Activated T-cell treated with anti-CD3 and anti-CD28 coated beads for 24 hours (primary cell): Measurements from ENCODE around the gene PLCB3.

Experiments used
- DNase-seq: peaks from one replicate; pipeline ENCODE4 v3.0.0-alpha.2; 2020; ENCODE audit warnings: low read depth

Gene PLCB3

DNA sequence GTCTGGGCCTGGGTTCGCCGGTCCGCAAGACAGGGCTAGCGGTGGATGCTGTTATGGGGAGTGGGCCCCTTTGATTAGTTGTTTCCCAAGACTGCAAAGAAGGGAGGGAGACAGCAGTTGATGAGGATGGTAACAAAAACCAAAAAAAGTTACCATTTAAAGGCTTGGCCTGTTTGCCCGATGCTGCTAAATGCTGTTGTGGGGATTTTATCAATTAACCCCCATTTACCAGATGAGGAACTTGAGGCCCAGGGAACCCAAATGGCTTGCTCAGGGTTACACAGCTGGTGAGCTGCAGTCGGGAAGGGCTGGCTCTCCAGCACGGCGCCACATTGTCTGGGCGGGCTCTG is 28.7 kb upstream of the PLCB3 start:
- DNase-seq = no peak

DNA sequence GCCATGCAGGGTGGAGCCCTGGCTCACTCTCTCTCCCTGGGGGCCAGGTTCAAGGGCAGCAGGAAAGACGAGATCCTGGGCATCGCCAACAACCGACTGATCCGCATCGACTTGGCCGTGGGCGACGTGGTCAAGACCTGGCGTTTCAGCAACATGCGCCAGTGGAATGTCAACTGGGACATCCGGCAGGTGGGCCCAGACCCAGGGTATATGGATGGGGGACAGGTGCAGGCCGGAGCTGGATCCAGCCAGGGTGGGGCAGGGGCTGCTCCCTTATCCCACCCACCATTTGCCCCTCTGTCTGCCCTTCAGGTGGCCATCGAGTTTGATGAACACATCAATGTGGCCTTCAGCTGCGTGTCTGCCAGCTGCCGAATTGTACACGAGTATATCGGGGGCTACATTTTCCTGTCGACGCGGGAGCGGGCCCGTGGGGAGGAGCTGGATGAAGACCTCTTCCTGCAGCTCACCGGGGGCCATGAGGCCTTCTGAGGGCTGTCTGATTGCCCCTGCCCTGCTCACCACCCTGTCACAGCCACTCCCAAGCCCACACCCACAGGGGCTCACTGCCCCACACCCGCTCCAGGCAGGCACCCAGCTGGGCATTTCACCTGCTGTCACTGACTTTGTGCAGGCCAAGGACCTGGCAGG is 28.2 kb upstream of the PLCB3 start:
- DNase-seq = no peak

DNA sequence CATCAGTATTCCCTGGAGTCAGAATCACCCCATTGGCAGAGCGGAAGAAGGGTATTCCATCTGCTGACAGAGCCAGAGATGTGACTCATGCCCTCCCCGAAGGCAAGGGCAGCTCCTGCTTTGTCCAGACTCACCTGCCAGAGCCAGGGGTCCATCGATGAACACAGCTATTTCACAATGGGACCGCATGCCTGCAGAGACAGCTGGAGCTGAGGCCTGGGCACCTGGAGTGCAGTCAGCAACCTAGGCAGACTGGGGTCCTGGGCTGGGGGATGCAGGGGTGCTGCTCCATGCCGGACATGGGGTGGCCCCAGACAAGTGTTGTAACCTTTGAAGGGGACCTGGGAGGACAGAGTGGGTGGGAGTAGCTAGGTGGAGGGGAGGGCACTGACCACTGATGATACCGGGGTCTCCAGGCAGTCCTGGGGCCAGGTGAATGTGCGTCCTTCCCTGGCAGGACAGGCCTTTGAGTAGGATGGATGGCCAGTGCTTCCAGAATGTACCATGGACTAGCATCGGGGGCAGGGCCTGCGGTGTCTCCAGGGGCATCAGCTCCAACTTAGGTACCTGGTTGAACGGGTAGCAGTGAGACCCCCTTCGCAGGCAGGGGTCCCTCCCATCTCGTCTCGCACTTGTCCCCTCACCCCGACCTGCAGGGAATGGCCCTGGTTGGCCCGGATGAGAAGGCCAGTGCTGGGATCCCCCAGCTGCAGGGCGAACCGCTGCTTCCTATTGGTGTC is 27.0 kb upstream of the PLCB3 start:
- DNase-seq = no peak

DNA sequence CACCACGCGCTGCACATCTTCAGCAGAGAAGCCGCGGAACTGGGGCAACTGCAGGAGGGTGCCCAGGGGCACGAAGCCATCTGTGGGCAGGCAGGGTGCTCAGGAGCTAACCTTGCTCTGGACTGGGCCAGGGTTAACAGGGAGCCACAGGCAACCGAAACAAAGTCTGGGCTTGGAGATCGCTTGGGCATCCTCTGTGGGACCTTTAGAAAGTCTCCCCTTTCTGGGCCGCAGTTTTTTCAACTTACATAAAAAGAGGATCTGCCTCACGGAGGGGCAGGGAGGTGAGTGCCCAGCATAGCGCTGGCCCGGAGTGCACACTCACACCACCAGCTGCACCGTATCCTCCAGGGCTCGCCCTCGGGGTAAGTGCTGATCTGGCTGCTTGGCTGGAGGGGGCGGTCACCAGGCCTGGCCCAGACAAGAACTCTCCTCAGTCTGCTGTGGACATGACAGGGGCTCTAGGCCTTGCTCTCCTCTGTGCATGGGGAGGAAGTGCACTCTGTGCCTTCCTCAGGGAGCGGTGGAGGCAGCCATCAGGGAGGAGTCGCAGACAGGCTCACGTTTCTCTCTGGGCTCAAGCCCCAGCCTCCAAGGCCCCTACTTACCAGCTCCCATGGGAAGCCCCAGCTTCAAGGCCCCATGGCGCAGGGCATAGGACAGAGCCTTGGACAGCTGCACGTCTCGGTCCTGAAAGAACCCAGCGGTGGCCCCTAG is 26.3 kb upstream of the PLCB3 start:
- no peak for DNase-seq

DNA sequence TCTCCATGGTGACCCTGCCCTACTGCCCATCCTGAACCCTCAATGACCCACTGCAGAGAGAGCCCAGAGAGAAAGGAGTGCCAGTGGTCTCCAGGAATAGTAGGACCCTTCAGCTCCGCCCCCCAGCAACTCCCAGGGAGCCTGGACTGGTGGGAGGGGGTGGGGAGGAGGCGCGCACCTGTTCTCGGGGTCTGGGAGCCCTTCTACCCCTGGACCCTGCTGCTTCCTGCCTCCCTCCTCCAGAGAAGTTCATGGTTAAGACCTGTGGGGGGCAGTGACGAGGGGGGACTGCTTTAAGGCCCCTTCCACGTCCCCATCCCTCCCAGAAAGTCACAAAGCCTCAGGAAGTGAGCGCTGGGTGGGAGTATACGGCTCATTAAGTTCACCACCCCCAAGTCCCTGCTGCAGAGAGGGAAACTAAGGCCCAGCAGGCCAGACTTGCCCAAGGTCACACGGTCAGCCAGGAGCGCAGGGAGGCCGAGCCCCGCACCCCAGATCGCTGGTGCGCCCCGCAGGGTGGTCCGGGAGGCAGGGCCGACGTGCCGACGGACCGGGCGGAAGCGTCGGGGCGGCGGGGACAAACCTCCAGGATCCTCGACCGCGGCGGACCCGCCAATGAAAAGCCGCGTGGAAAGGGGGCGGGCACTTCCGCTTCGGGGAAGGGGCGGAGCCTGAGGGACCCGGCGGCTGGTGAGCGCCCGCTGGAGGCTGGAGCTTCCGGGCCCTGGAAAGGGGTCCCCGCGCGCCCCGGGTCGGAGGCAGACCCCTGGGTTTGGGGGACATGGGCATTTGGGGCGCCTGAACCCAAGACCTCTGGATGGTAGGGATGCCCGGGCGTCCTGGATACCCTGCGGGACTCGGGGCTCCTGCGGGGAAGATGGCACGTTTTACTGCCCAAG is 25.5 kb upstream of the PLCB3 start, which contains the start of the genes NUDT22 and TRPT1:
NUDT22 (plus strand) TSS at position 667 of the 899 bp plus-strand sequence. CDS start 379 bp downstream, outside the sequence.
TRPT1 (minus strand) TSS at position 579 of the 899 bp plus-strand sequence; CDS start at position 253, 326 bp downstream.
- peak; percentile 94 for DNase-seq

DNA sequence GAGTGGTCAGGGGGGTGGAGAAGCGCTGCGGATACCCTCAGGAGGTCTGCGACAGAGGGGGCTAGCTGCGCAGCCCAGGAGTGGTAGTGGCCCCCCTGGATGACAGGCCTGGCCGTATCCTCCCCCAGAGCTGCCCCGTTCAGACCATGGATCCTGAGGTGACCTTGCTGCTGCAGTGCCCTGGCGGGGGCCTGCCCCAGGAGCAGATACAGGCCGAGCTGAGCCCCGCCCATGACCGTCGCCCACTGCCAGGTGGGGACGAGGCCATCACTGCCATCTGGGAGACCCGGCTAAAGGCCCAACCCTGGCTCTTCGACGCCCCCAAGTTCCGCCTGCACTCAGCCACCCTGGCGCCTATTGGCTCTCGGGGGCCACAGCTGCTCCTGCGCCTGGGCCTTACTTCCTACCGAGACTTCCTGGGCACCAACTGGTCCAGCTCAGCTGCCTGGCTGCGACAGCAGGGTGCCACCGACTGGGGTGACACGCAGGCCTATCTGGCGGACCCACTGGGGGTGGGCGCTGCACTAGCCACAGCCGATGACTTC is 24.8 kb upstream of the PLCB3 start:
- no peak for DNase-seq

DNA sequence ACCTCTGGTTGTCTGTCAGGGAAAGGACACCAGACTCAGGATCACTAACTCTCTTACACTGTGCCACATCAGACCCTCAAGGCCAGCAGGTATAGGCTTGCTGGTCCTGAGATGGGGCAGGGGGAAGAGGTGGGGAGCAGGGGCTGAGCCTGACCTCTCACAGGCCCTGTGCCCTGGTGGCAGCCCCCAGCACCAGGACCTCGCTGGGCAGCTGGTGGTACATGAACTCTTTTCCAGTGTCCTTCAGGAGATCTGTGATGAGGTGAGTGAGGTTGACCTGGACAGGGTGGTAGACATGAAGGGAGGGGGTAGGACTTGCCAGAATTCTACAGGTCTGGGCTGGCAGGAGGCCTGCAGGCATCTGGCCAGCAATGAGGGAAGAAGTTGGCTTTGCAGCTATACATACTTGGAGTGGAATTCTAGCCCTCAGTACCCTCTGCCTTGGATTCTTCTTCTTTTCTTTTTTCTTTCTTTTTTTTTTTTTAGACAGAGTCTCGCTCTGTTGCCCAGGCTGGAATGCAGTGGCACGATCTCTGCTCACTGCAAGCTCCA is 23.8 kb upstream of the PLCB3 start:
- DNase-seq = no peak

DNA sequence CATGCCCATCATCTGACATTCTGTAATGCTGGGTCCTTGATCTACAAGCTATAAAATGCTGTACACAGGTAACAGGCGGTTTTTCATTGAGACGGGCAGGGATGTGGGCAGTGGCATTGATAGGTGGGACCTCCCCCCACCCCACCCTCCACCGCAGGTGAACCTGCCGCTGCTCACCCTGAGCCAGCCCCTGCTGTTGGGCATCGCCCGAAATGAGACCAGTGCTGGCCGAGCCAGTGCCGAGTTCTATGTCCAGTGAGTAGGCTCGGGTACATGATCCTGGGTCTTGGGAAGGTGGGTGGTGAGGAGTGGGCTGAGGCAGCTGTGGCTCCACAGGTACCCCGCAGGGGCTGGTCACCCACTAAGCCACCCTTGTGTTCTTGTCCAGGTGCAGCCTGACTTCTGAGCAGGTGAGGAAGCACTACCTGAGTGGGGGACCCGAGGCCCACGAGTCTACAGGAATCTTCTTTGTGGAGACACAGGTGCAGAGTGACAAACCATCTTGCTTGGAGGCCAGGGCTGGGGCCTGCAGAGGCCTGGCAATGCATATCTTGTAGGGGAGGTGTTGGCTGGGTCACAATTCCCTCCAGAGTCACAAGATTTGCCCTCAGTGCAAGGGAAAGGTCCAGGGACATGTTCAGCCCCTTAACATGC is 22.1 kb upstream of the PLCB3 start:
- DNase-seq = no peak

DNA sequence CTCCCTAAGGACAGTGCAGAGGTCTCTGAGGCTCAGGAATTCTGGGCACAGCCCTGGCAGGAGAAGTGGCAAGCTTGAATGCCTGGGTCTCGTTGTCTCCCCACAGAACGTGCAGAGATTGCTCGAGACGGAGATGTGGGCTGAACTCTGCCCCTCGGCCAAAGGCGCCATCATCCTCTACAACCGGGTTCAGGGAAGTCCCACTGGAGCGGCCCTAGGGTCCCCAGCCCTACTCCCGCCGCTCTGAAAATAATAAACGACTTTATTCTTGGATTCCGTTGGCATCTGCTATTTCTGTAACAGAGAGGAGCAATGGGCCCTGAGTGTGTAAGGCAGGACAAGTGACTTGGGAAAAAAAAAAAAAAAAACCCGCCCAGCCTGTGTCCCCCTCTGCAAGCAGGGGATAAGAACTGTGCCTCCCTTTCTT is 21.6 kb upstream of the PLCB3 start:
- DNase-seq = no peak

DNA sequence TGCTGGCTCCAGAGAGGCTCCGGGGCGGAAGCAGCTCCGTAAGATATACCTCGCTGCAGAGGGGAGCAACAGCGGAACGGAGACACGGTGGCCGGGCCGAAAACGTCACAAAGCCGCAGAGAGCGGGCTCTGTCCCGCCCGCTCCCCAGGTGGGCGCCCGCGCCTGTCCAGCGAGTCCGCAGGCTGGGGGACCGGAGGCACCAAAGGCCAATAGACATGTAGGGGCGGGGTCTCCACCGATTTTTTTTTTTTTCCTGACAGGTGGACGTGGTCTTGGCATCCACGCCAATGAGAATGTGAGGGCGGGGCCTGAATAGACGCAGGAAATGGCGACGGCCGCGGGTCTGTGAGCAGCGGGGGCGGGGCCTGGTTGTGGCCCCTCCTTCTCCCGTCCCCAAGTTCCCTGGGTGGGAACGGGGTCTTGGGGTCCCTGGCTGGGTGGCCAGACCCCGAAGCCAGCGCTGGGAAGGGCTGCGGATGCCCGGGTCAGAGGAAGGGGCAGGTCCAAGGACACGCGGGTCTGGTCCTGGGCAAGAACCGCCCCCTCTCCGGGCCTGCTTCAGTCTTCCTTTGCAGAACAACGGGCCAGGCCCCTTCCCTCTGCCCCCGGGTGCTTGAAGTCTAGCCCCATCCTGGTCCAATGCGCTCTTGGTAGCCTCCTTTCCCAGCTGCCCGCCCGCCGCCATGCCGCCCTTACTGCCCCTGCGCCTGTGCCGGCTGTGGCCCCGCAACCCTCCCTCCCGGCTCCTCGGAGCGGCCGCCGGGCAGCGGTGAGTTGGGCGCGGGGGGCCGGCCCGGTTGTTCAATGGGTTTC is 21.0 kb upstream of the PLCB3 start, which contains the start of gene DNAJC4:
DNAJC4 (plus strand) TSS at position 378 of the 814 bp plus-strand sequence; CDS start at position 685, 307 bp downstream.
- peak; percentile 85 for DNase-seq

DNA sequence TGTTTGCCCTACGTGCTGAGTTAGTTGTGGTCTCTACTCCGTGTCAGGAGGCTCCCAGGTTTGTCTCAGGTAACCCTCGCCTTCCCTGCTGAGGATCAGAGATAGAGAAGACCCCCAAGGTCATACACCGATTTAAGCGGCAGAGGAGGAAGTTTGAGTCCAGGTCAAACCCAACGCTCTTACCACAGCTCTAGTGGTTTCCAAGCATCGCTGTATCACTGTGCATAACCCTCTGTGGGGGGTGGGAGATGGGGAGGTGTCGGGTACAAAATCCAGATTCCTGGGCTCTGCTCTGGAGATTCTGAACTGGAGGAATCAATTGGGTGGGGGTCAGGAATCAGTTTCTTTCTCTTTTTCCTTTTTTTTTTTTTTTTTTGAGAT is 20.4 kb upstream of the PLCB3 start:
- DNase-seq = no peak

DNA sequence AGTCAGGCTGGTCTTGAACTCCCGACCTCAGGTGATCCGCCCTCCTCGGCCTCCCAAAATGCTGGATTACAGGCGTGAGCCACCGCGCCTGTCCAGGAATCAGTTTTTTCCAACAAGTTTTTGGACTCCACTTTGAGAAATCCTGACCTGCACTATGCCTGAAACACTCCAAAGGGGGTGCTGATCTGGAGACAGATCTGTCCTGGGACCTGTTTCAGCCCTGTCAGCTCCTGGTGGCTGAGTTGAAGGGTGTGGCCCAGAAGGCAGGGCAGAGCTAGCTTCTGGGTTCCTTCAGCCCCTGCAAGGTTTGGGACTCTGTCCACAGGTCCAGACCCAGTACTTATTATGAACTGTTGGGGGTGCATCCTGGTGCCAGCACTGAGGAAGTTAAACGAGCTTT is 19.8 kb upstream of the PLCB3 start:
- no peak for DNase-seq

DNA sequence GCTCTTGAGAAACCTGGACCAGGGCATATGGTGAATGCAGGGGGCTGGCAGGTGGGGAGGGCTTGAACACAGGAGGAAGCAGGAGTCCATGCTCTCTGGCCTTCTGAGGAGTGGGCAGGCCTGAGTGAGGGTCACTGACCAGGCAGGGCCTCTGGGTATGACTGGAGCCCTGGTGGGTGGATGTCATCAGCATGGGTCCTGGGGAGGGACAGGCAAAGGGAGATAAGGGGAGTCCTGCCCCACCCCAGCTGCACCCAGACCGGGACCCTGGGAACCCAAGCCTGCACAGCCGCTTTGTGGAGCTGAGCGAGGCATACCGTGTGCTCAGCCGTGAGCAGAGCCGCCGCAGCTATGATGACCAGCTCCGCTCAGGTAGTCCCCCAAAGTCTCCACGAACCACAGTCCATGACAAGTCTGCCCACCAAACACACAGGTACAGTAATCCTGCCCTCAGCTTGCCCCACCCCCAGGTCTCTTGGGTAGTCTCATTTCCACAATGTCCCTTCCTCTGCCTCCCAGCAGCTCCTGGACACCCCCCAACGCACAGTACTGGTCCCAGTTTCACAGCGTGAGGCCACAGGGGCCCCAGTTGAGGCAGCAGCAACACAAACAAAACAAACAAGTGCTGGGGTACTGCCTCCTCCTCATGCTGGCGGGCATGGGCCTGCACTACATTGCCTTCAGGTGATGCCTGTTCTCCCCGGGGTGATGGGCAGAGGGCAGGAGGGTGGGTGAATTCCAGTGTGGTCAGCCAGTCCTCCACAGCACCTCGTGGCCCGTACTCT is 19.0 kb upstream of the PLCB3 start:
- no peak for DNase-seq

DNA sequence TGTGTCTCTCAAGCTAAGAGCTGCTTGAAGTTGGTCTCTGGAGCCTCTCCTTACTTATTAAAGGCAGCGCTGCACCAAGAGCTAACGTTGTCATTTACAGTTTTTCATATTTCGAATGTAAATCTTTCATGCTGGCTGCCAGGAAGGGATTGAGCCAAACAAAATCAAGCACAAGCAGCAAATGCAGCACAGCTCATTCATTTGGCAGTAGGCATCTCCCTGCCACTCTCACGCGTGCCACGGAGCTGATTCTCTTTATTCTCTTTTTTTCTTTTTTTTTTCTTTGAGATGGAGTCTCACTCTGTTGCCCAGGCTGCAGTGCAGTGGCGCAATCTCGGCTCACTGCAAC is 18.4 kb upstream of the PLCB3 start:
- no peak for DNase-seq

DNA sequence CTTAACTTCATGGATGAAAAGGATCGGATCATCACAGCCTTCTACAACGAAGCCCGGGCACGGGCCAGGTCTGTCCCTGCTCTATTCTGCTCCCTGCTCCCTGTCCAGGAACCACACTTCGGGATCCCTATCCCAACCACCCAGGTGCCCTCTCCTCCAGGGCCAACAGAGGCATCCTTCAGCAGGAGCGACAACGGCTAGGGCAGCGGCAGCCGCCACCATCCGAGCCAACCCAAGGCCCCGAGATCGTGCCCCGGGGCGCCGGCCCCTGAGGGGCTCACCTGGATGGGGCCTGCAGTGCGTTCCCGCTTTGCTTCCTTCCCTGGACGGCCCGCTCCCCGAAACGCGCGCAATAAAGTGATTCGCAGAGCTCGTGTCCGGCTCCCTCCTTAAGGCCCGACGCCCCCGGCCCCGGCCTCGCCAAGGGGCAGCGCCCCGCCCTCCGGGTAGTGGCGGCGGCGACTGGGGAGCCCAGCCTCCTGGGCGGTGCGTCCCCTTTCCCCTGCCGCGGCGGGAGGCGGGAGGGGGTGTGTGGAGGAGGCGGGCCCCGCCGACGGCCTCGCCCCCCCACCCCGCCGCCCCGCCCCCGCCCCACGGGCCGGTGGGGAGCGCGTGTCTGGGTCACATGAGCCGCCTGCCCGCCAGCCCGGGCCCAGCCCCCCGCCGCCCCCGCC is 17.3 kb upstream of the PLCB3 start, which contains the start of gene VEGFB:
VEGFB (plus strand) TSS at position 672 of the 674 bp plus-strand sequence. CDS start 250 bp downstream, outside the sequence.
- peak; percentile 64 for DNase-seq

DNA sequence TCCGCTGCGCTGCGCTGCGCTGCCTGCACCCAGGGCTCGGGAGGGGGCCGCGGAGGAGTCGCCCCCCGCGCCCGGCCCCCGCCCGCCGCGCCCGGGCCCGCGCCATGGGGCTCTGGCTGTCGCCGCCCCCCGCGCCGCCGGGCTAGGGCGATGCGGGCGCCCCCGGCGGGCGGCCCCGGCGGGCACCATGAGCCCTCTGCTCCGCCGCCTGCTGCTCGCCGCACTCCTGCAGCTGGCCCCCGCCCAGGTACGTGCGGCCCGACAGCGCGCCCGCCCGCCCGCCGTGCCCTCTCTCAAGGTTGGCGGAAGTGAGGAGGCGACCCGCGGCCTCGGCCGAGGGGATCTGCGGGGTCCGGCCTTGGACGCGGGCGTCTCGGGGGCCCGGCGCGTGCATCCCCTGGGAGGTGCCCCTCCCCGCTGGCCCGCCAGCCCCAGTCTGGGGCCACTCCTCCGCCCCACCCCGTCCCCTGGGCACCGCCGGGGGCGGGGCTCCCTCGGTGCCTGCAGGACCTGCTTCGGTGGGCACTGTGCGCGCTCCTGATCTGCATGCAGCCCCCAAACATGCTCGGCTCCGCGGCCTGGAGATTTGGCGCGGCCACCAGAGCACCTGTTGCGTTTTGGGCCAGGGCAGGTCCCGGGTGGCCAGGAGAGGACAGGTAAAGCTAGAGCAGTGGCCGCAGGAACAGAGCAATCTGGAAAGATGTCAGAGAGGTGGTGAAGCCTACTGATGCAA is 16.5 kb upstream of the PLCB3 start:
- no peak for DNase-seq

DNA sequence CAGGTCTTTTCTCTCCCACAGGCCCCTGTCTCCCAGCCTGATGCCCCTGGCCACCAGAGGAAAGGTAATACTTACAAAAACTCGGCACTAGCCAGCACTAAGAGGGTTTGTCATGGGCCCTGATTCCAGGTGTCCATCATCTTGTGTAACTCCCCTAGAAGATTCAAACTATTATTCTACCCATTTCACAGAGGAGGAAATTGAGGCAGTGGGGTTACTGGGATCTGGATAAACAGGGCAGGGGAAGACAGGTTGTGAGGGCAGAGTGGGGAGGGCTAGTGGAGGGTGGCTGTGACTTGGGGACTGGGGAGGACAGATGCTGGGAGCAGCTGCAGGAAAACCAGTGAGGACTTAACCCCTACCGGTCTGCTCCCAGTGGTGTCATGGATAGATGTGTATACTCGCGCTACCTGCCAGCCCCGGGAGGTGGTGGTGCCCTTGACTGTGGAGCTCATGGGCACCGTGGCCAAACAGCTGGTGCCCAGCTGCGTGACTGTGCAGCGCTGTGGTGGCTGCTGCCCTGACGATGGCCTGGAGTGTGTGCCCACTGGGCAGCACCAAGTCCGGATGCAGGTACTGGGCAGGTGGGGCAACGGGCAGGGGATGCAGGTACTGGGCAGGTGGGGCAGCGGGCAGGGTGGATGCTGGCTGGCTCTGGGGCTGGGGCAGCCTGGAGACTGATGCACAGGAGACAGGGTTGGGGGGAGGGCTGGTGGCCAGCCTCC is 15.7 kb upstream of the PLCB3 start:
- DNase-seq = no peak
